ENCODE measurements around the gene ASL.
"Not testable (repeated sequence)": the region's sequence is repeated elsewhere in the genome, so short reads cannot be mapped to it uniquely, and the experiment has no call there.

ASL gene

DNA sequence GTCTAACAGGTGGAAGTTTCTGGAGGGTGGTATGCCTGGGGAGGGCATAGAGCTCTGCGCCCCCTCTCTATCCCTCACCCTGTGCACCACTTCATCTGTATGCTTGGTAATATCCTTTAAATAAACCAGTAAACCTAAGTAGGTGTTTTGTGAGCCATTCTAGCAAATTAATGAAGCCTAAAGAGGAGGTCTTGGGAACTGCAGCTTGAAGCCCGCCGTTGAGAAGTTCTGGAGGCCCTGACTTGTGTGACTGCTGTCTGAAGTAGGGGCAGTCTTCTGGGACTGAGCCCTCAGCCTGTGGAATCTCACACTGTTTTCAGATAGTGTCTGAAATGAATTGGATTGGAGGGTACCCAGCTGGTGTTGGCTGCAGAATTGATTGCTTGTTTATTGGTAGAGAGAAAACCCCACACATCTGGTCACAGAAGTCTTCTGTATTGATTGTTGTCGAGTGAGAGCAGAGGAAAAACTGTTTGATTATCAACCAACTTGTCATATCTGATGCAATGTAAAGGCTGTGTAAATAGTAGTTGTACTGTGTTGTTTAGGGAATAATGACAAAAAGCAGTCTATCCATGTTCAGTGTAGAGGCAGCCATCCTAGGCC lies 43.7 kb downstream of the ASL start:
- DNase-seq, result no peak

DNA sequence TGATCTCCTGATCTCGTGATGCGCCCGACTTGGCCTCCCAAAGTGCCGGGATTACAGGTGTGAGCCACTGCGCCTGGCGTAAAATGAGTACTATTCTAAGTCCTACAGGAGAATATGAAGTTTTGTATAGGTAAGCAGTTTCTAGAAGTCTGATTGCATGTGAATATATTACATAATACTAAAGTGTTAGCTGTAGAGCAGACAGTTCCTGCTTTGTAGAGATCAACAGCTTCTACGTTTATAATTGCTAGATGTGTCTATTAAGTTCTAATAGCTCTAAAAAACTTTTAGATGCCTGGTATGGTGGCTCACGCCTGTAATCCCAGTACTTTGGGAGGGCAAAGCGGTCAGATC lies 47.5 kb downstream of the ASL start:
- DNase-seq, result no peak

DNA sequence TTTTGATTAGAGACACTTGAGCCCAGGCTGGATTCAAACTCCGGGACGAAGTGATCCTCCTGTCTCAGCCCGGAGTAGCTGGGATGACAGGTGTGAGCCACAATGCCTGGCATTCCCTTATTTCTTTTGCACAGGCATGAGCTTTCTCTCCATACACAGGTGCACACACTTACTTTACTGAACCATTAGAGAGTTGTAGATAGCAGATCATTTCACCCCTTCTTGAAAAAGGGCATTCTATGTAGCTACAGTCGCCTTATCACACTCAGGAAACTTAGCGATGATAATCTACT lies 48.9 kb downstream of the ASL start:
- not testable (repeated sequence) for DNase-seq

DNA sequence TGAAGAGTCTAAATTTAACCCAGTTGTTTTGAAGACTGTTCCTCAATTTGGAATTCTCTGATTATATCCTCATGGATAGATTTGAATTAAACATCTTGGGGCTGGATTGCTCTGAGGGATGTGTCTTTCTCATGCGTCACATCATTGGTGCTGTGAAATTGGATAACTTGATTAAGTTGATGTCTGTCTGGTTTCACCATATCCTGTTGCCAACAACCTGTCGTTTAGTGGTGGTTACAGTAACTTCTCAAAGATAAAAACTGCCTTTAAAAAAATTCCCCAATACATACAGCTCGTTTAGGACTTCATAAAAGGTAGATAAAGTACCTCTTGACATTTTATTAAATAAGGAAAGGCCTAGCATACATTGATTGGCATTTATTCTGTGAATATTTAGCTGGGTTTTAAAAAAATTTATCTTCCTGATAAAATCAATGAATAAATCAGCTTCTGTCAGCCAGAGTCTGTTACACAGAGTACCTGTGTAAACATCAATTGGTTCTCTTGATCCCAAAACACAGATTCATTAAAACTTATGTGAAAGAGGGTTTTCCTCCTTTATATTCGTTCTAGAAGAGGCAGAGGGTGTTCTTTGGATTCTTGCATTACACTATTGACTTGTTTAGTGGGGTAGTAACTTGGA lies 49.6 kb downstream of the ASL start:
- DNase-seq, result no peak

DNA sequence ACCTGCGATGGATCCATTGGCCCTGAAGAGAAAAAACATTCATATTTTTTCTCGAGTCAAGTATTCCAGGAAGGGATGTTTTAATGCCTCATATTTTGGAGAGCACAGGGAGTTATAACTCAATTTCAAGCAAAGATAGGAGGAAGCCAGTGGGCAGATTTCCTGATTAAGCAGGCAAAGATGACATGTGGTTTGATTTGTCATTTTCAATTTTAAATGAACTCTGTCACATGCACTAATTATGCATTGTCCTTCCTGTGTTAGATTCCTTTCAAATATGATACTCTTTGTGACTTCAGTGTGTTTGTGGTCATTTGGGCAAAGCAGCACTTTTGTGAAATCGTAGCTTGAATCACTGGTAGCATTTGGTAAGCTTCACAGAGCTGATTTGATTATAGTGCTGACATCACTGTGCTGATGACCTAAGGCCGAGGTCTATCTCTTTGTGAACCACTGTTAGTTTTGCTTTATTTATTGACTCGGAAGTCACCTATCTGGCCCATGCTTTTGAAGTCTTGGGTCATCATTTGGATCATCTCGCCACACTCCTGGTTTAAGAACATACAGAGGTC lies 50.2 kb downstream of the ASL start:
- not testable (repeated sequence) for DNase-seq

DNA sequence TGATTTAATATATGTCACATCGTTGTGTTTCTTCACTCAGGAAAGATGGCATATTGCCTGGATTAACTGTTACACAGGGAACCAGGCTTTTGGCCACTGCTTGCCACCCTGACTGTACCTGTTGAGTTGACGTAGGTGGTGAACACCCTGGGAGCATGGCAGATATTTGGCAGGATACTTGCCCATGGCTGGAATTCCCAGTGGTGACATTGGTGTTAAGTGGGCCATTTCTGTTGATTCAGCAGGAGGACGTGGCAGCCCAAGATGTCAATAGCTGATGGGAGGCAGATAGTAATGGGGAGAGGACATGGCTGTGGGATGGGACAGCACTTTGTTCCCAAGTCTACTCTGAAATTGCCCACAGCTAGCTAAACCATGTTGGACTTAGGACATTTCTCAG lies 51.6 kb downstream of the ASL start:
- DNase-seq, result not testable (repeated sequence)

DNA sequence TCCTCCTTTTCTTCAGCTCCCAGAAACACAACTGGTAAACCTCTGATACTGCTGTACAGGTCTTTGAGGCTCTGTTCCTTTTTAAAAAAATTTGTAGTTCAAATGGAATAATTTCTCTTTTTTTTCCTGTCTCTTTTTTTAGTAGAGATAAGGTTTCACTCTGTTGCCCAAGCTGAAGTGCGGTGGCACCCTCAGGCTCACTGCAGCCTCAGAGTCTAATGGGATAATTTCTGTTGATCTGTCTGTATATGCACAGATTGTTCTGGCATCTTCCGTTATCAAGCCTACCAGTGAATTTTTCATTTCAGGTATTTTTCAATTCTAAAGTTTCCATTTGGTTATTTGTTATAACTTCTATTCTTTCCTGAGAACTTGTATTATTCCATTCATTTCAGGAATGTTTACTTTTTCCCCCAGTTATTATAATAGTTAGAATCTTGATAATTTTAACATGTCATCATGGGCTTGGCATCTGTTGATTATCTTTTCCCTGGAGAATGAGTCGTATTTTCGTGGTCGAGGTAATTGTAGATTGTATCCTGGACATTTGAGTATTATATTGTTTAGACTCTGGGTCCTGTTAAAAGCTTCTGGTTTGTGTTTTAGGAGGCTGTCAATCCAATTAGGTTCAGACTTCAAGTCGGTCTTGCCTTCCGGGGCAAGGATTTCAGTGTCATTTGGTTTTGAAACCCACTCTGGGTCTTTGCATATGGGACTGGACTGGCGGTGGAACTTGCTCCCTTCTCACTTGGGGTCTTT lies 63.6 kb downstream of the ASL start:
- no peak for DNase-seq

DNA sequence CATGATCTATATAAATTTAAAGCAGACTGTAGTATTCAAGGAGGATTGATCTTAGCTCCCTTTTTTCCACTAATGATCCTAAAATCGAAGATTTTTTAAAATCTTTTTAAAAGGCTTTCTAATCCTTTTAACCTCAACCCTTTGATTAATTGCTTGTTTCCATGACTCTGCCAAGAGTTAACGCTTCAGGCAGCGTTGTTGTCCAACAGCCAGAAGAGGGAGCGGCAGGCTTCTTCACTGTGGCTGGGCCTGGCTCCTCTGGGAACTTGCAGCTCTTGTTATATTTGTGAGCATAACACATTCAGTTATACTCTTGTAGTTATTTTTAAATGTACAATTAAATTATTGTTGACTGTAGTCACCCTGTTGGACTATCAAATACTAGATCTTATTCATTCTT lies 65.3 kb downstream of the ASL start:
- DNase-seq, result no peak

DNA sequence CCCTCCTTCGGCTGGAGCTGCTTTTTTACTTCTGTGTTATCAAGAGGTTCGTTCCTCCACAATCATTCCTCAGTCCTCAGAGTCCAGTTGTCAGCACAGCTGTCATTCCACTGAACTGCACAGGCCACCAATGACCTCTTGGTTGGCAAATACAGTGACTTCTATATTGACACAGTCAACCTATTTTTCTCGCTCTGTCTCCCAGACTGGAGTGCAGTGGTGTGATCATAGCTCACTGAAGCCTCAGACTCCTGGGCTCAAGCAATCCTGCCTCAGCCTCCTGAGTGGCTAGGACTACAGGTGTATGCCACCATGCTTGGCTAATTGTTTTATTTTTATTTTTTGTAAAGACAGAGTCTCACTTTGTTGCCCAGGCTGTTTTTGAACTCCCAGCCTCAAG lies 66.7 kb downstream of the ASL start:
- no peak for DNase-seq

DNA sequence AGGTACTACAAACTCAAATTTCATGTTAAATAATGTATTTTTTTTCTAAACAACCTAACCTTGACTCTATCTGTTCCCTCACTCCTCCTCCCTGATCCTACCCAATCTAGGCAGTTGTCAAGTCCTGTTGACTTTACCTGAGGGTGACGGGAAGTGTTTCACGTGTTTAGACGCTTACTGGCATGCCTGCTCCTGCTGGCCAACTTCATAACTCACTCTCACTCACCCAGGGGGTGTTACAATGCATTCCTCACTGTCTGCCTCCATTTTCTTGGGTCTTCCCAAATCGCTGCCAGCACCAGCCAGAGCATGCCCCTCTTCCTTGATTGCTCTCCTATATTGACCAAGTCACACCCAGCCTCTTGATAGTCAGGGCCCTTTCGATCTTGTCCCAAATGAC lies 67.4 kb downstream of the ASL start:
- no peak for DNase-seq
